NCI-H128 (cell line): ENCODE measurements around the gene CST5.
"Not testable (repeated sequence)": the region's sequence is repeated elsewhere in the genome, so short reads cannot be mapped to it uniquely, and the experiment has no call there.

Experiments used
- DNase-seq: peaks from one replicate; lab custom pipeline; 2025; ENCODE audit not compliant: unreplicated experiment; lab: John Stamatoyannopoulos, UW

Gene CST5, protein sequence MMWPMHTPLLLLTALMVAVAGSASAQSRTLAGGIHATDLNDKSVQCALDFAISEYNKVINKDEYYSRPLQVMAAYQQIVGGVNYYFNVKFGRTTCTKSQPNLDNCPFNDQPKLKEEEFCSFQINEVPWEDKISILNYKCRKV

DNA sequence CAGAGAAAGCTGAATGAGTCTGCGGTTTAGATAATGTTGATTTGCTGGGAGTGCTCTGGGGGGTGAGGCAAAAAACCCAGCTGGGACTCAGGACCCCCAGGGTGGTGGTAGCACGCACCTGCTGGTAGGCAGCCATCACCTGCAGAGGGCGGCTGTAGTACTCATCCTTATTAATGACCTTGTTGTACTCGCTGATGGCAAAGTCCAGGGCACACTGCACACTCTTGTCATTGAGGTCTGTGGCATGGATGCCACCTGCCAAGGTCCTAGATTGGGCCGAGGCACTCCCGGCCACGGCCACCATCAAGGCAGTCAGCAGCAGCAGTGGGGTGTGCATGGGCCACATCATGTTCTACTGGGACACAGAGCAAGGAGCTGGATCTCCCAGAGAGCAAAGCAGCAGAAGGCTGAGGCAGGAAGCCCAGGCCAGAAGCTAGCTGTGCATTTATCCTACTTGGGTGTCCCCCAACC, at the start of gene CST5:
Gene CST5 (minus strand): TSS at position 421 of the 471 bp plus-strand sequence. CDS start 72 bp downstream, at position 349.
- no peak for DNase-seq

GRCh38 chr20:23928788-23929187, 49.2 kb upstream of the CST5 start:
- DNase-seq = no peak

DNA sequence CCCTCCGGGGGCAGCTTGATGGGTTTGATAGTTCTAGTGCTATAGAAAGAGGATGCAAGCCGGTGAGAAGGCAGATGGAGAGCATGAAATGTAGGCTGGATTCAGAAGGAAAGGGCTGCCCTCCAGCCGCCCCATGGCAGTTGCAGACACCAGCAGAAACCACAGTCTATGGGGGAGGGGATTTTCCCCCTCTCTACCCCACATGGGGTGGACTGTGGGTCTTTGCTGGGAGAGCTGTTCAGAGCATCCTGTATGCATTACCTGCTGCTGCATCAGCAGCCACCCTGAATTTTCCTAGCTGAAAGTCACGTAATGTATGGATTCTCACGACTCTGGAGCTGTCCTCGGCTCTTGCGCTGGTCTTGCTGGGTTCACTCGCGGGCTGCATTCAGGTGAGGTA, 48.8 kb upstream of the CST5 start:
- no peak for DNase-seq

DNA sequence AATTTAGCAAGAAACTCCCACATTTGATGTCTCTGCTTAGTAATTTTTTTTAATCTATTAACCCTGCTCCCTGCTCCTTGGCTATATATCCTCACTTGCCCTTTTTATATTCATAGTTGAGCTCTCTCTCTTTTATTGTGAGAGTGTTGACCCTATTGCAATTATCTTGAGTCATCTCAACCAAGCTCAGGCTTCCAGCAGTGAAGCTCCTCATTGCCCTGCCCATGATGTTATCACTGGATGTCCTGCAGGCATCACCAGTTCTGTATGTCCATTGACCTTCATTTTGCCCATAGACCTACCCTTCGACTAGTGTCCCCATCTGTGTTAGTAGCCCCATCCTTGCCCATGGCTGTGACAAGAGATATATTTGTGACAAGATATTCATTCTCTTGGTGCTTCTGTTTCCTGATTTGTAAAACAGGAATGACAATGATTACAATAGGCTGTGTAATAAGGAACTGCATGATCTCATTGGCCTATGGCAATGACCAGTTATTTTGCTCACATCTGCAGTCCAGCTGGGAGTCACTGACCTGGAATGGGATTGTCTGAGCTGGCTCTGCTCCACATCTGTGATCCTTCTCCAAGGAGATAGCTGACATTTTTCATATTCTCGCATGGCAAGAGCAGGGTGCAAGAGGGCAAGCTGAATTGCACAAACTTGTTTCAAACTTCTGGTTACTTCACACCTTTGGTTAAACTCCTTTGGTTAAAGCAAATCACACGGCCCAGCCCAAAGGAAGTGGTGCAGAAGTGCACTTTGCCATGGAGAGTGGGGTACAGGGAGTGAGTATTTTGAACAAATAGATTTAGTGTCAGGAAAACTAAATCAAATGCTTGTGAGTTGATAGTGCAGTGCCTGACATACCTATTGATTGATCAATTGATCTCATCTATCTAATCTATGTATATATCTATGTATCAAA, 47.7 kb upstream of the CST5 start:
- no peak for DNase-seq

- no peak for DNase-seq
Measured at GRCh38 chr20:23926526-23926880, 47.0 kb upstream of the CST5 start.

- DNase-seq = no peak
Measured at GRCh38 chr20:23925789-23926525, 46.4 kb upstream of the CST5 start.

DNA sequence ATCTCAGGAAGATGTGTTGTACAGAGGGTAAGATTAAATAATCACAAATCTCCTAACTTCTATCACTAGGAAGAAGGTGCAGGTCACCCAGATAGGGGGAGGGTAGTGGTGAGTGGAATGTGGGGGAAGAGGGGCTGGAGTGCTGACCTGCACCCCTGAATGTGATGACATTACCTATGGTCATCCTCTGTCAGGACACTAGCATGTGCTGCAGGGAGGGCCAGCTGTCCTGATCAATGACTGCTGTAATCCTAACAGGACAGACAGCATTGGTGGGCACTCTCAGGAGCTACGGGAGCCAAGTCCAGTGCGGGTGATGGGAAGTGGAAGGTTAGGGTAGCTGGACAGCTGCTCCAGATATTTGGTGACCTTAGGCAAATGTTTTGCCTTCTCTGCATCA, 45.2 kb upstream of the CST5 start:
- DNase-seq = no peak

DNA sequence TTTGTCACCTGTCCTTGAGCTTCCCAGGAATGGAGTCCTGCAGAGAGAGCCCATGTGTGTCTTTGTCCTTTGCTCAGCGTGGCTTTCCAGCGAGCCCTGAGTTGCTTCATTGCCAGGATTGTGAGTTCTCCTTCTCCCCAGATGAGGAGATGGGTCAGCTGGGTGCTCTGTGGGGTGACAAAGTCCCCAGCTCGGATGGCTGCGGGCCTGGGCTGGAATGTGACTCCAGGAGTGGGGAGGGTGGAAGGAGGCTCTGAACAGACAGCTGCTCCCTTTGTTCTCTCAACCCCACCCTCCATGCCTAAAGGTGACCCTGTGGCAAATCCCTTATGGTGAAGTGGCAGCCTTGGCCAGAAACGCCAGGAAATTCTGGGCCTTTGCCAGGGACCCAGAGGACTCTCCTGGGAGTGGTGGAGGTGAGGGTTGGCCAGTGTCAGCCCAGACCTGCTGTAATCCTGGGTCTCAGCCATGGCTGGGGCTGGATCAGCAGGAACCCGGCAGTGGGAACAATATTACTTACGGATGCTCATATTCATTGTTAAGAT, 44.4 kb upstream of the CST5 start:
- DNase-seq = no peak

DNA sequence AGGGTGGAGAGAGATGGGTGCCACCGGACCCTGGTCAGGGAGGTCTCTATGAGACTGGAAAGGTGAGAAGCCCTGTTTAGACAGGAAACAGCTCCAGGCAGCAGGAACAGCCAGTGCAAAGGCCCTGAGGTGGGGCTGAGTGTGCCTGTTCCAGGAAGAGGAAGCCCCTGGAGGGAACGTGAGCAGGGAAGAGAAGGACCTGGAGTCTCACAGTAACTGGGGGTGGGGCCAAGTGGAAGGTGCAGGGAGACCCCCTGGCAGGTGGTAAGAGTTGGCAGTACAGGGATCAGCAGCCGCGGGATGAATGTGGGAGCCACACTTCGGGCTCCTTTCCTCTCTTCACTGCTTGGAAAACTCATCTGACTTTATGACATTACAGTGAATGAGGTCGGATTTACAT, 43.8 kb upstream of the CST5 start:
- DNase-seq = no peak

DNA sequence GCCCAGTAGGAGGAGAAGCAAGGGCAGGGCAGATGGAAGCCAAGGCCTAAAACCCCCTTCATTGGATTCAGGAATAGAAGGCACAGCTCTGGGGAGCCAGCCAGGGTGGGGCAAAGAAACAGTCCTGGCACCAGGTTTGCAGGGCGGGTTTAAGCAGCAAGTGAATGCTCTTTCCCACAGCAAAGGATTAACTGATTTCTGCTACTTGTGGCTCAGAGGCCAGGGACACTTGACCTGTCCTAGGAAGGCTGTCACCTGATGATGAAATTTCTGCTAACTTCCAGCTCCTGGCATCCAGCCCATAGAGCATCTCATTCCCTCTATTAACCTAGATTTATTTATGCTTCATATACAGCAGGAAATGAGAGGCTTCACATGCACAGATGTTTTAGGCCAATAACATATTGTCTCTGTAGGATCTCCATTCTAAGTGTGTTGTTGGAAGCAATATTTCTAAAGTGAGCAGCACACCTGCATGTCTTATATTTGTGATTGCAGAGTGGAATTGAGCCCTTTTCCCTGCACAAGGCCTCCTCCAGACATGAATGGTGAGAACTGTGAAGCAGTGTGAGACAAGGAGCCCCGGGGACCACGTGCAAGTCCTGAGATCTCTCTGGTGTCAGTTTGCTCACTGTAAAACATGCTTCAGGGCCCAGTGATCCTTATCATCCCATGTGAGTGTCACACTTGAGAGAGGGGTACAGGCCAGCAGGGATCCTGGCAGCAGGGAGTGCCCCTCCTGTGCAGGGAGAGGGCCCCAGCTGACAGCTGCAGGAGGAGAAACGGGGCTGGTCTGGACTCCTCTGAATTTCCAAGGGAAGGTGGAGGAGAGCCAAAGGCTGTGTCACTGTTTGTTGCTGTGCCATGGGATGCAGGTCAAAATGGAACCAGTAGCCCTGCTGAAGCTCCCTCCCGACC, 41.1 kb upstream of the CST5 start:
- no peak for DNase-seq

DNA sequence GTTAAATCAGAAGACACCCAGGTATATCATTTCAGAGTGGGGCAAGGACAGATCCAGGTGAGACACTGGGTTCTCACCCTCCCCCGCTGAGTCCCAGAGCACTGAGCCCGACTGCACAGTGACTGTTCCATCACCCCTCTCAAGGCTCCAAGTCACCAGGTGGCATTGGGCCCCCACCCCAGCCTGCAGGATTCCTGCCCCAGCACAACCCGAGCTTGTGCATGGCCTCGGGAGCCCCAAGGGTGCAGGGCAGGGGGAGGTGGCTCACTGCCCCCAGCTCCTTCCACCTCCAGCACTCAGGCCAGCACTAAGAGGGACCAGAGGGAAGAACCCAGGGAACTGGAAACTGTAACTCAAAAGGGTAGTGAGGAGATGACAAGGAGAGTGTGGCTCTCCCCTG, 39.3 kb upstream of the CST5 start:
- DNase-seq = no peak

GRCh38 chr20:23918101-23918862, 38.7 kb upstream of the CST5 start:
- DNase-seq = no peak

- DNase-seq = no peak
Measured at GRCh38 chr20:23917024-23917725, 37.6 kb upstream of the CST5 start.

GRCh38 chr20:23915844-23916243, 36.3 kb upstream of the CST5 start:
- no peak for DNase-seq

DNA sequence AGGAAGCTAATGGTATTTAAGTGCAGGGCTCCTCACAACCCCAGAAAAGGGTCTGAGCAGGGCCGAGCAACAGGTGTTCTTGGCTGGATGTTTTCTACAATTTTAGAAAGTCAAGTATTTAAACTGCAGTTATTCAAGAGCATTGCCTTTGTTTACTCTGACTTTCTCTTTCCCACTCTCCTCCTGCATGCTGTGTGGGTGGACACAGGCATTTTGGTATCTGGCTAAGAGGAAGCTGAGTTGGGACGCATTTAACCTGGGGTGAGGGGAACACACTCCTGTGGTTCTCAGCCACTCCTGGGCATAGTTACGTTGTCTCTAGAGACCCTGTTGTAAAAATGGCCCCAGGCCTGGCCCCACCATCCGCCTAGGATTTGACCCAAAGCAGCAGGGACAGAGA, 34.9 kb upstream of the CST5 start:
- DNase-seq = not testable (repeated sequence)

- no peak for DNase-seq
Measured at GRCh38 chr20:23910210-23910609, 30.7 kb upstream of the CST5 start.

DNA sequence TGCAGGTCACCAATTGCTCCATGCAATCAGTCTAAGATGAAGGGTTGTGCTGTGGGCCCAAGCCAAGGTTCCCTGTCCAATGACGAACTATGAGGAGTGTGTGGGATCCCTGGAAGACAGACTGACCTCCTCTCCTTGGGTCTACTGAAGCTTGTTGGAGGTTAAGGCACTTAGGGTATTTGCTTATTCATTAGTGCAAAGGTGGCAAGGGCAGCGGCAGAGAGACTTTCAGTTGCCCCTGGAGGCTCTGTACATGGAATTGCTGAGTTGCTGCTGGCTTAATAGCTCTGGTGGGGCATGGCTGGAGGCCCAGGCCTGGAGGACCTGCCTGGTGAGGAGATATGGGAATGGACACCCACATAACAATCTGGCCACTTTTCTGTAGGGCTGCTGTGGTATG, 29.8 kb upstream of the CST5 start:
- DNase-seq = no peak

- no peak for DNase-seq
Measured at GRCh38 chr20:23907579-23907978, 28.0 kb upstream of the CST5 start.

DNA sequence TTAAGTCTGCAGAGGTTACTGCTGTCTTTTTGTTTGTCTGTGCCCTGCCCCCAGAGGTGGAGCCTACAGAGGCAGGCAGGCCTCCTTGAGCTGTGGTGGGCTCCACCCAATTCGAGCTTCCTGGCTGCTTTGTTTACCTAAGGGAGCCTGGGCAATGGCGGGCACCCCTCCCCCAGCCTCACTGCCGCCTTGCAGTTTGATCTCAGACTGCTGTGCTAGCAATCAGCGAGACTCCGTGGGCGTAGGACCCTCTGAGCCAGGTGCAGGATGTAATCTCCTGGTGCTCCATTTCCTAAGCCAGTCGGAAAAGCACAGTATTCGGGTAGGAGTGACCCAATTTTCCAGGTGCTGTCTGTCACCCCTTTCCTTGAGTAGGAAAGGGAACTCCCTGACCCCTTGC, 22.8 kb upstream of the CST5 start:
- DNase-seq = not testable (repeated sequence)
